ENCODE measurements around the gene NT5C2. TPM values are rescaled to one million over a fixed set of nuclear protein-coding genes. Genes with fewer than 3 reads are reported as not detected.

NT5C2 gene
- total and polyA plus RNA-seq, 2 of the 4 experiments (the other 2 are of a cell fraction), result 60.0 to 65.1 TPM

DNA sequence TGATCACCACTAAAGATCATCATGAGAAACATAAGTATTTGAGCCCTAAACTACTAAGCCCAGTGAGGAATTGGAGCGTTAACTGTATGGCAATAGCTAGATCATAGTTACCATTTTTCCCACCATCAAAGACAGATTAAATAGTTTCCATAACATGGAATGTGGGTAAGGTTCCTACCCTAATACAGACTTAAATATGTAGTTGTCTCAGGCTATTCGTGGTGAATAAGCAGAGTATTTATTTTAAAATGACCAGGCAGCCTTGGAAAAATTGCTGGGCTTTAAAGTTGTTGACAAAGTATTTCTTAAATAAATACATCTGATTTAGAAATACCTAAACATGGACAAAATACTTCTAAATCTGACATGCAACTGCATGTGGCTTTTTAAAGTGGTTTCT is 106.8 kb downstream of the NT5C2 start:
- H2AK5ac ChIP-seq (ENCODE audit: low read depth, low read length), result no peak overlapping the region
- dilution Hi-C loops (cut with HindIII; ENCODE audit: low sequenced_read_pairs, unreplicated experiment) (no loop called here), intact Hi-C loops (cut with micrococcal nuclease) (loop anchor here (1.0 kb wide), 1 partner anchor 158 kb away; no protein-coding TSS in a partner anchor), in situ Hi-C loops (cut with MboI; ENCODE audit: low sequenced_read_pairs) (loop anchor here (10.0 kb wide), 1 partner anchor 159 kb away; the partner anchor contains the start of gene RPEL1)
- peak overlapping the region; percentile 81; the same call in 1 of the 2 replicates for H2BK120ac ChIP-seq (ENCODE audit: low read depth, low read length)
- no peak overlapping the region for H3K9ac ChIP-seq (ENCODE audit: low read depth, low read length)
- no peaks in the 10 kb centered on the region for H3K9me3 ChIP-seq (ENCODE audit: control insufficient read depth, insufficient read depth, low read length)
- H3K56ac ChIP-seq (ENCODE audit: extremely low read depth, insufficient read depth, low read length), result no peak overlapping the region
- peaks cover 25% of the 10 kb centered on the region for H3K9me1 ChIP-seq (ENCODE audit: insufficient read depth, low read length)
- no peak overlapping the region for H2BK15ac ChIP-seq (ENCODE audit: low read depth, low read length)
- H4K5ac ChIP-seq (ENCODE audit: low read depth, low read length), result peak overlapping the region; percentile 58; the same call in 1 of the 2 replicates
- peaks cover 55% of the 10 kb centered on the region for H3K36me3 ChIP-seq (ENCODE audit: control insufficient read depth, insufficient read depth, low read length)
- H3K18ac ChIP-seq (ENCODE audit: low read depth, low read length), result peak overlapping the region; percentile 77
- H2AFZ ChIP-seq (replicated peaks; ENCODE audit: low read length, poor library complexity), result no peak overlapping the region
- no peak overlapping the region; the same call in 1 of the 2 replicates for H4K91ac ChIP-seq (ENCODE audit: insufficient read depth, low read depth, low read length)
- 0 out of 2 replicates have a peak overlapping the region, but pooled peaks have one; percentile 65 for H3K14ac ChIP-seq (replicated peaks; ENCODE audit: low read depth, low read length)
- H3K4me3 ChIP-seq (ENCODE audit: insufficient read depth, low read depth, low read length), result no peak overlapping the region
- peak overlapping the region; percentile 96; the same call in 1 of the 2 replicates for H3K27ac ChIP-seq (ENCODE audit: insufficient read depth, low read length)
- no peak overlapping the region for H4K8ac ChIP-seq (ENCODE audit: low read depth in 2 of 2, low read length in 2 of 2)
- CTCF ChIA-PET, result interaction anchor here (0.6 to 1.4 kb wide), 3 partner anchors 158 to 168 kb away, joined by 3 to 8 read pairs (median 5); partner anchors contain the start of gene CNNM2
- H3K4ac ChIP-seq (ENCODE audit: low read depth, low read length), result peak overlapping the region; percentile 84; the same call in 1 of the 2 replicates
- peaks cover 13% of the 10 kb centered on the region; the same call in 1 of the 2 replicates for H4K20me1 ChIP-seq (ENCODE audit: insufficient read depth, low read length)
- H3K79me1 ChIP-seq (ENCODE audit: low read depth in 1 of 2, low read length in 2 of 2), result peaks cover 0 to 40% of the 10 kb centered on the region in 2 experiments; a peak in 3 of 4 replicates
- H2BK5ac ChIP-seq (ENCODE audit: low read depth, low read length, poor library complexity, severe bottlenecking), result peak overlapping the region; percentile 83
- no peak overlapping the region for H3K23ac ChIP-seq (ENCODE audit: low read depth, low read length)
- H2BK20ac ChIP-seq (ENCODE audit: low read depth, low read length), result no peak overlapping the region
- POLR2A ChIA-PET (ENCODE audit: unreplicated experiment), result interaction anchor here (0.6 kb wide), 2 partner anchors 23 to 158 kb away, joined by 3 read pairs; no protein-coding TSS in a partner anchor
- DNase-seq, result peak; percentile 65
- H2AK9ac ChIP-seq (replicated peaks; ENCODE audit: low read depth, low read length, poor library complexity), result no peak overlapping the region
- no CpG with 5 or more reads among the region's 2 CpGs for WGBS, 2 experiments (ENCODE audit: extremely low coverage in 2 of 2, insufficient read length in 1 of 2)
- H3K27me3 ChIP-seq (ENCODE audit: control insufficient read depth, insufficient read depth, low read length), result no peaks in the 10 kb centered on the region
- TF ChIP-seq USF2 (IDR thresholded peaks at IDR 0.05; ENCODE audit: low read depth, low read length), result no peak
- TF ChIP-seq POLR2A (IDR thresholded peaks at IDR 0.05; ENCODE audit: low read depth, low read length), result no peak
- no peak for TF ChIP-seq SMC3 (IDR thresholded peaks at IDR 0.05; ENCODE audit: low read depth, low read length)
- no peak for TF ChIP-seq NFE2L2 (IDR thresholded peaks at IDR 0.05; ENCODE audit: low read depth, low read length)
- TF ChIP-seq RFX5 (IDR thresholded peaks at IDR 0.05; ENCODE audit: low read depth, low read length), result no peak
- no peak for TF ChIP-seq MAZ (IDR thresholded peaks at IDR 0.05; ENCODE audit: borderline replicate concordance, low read depth, low read length)
- no peak for TF ChIP-seq CHD1 (IDR thresholded peaks at IDR 0.05; ENCODE audit: low read depth, low read length)
- no peak for TF ChIP-seq MAFK (IDR thresholded peaks at IDR 0.05; ENCODE audit: low read depth, low read length)
- TF ChIP-seq CTCF (conservative IDR thresholded peaks at IDR 0.05; ENCODE audit: low read depth, low read length), result no peak
- no peak for TF ChIP-seq BHLHE40 (IDR thresholded peaks at IDR 0.05; ENCODE audit: low read depth, low read length)
- no peak; the same call in 1 of the 2 replicates for TF ChIP-seq MXI1 (IDR thresholded peaks at IDR 0.05; ENCODE audit: borderline replicate concordance, low read depth, low read length)
- peak overlapping the region; percentile 16; the same call in 1 of the 2 replicates for H3K4me2 ChIP-seq (ENCODE audit: low read depth, low read length)
- peaks cover 15% of the 10 kb centered on the region for H3K4me1 ChIP-seq (ENCODE audit: control insufficient read depth, insufficient read depth, low read length)
- BruUV-seq (replicated peaks), result no TSS peak
- peak; percentile 79 for ATAC-seq (ENCODE audit: low read depth)

Measured in IMR-90 (cell line).